HG03045 (cell line): ENCODE data around the gene NSG2.
"Not testable (repeated sequence)": the region's sequence is repeated elsewhere in the genome, so short reads cannot be mapped to it uniquely, and the experiment has no call there.

Experiments used
- ATAC-seq: cut with Tn5 transposase; IDR thresholded peaks from one replicate; pipeline ENCODE4 v1.9.1; 2021; ENCODE audit warnings: mild to moderate bottlenecking, moderate library complexity; ENCODE audit not compliant: unreplicated experiment

Gene NSG2

DNA sequence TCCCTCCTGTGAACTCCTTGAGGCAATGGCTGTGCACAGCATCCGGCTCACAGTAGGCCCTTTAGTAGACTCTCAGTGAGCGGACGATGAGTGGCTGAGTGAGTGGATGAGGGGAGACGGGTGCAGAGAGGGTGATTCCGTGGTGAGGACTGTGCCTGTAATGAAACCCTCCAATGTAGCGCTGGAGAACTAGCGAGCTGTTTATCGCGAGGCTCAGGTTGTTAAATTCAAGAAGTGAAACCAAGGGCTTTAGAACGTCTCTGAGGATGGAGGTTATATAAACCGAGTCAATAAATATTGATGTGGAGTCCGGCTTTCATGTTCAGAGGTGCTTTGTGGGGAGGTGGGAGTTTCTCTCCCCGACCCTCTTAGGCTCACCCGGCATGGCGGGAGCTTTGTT is 53.2 kb downstream of the NSG2 start:
- no peak for ATAC-seq

DNA sequence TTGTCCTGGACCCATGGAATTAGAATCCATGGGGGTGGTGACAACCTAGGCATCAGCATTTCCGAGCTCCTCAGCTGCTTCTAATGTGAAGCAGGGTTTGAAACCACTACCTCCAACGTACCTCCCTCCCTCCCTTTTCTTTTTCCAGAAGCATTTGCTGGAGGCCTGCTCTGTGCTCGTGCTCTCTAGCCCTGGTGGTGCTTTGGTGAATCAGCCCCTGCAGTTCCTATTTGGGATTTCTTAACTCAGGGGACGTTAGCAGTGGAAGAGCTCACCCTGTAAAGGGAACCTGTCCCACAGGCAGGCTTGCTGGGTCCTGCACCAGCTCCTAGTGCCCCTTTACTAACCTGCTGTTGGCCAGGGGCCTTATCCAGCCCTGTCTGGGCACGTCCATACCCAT is 55.0 kb downstream of the NSG2 start:
- ATAC-seq = no peak

DNA sequence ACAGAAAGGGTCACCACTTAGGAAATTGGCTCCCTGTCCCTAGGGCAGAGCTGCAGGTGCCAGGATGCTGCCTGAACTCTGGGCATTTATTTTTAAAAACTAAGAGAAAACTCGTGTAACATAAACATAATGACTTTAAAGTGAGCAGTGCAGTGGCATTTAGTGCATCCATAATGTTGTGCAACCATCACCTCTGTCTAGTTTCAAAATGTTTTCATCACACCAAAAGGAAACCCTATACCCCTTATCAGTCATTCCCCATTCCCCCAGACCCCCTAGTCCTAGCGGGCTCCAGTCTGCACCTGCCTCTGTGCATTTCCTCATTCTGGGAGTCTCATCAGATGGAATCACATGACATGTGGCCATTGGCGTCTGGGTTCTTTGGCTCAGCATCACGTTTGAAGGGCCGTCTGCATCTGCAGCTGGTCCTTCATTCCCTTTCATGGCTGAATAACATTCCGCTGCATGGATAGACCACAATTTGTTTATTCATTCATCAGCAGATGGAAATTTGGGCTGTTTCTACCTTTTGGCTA is 55.8 kb downstream of the NSG2 start:
- no peak for ATAC-seq

DNA sequence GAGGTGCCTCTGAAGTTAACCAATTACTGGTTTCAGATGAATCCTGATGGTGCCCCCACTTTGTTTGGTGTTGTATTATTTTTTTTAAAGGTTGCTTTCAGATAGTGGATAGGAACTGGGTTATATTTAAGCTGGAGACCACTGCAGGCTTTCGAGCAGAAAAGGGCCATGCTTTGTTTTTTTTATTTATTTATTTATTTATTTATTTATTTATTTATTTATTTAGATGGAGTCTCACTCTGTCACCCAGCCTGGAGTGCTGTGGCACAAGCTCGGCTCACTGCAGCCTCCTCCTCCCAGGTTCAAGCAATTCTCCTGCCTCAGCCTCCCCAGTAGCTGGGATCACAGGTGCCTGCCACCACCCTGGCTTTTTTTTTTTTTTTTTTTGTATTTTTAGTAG is 57.1 kb downstream of the NSG2 start:
- not testable (repeated sequence) for ATAC-seq

DNA sequence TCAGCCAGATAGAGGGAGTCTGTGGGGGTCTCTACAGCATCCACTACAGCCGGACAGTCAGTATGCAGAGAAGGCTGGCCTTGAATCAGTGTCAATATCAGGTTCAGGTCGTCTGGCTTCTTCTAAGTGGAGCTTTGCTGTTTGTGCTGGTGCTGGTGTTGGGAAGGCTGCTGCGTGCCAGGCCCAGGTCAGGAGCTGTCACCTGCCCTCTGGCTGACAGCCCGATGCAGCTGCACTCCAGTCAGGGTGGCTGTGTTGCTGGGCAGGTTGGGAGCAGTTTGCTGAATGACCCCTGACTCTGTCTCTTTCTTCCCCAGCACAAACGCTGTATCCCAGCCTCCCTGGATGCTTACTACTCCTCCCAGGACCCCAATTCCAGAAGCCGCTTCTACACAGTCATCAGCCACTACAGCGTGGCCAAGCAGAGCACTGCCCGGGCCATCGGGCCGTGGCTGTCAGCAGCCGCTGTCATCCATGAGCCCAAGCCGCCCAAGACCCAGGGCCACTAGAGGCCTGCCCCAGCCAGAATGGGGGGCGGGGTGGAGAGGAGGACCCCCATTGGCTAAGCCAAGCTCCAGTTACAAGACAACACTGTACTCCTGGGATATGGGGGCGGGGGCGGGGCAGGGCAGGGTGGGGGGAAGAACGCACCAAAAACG is 61.6 kb downstream of the NSG2 start:
- no peak for ATAC-seq

DNA sequence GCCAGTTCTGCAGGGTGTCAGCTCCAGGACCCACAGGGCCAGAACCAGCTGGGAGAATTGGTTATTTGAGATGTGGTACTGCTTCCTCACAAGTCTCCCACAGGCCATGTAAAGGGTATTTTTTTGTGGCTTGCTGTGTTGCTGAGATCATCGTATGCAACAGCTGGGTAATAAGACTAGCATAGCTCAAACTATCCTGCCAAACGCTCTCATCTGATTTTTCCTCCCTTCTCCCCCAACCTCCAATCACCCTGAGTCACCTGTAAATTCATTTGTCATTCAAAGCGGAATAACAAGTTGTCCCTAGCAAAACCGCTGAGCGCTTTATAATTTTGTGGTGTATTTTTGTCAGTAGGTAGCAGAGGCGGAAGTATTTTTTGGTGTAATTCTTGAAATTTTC is 63.2 kb downstream of the NSG2 start:
- ATAC-seq = no peak

DNA sequence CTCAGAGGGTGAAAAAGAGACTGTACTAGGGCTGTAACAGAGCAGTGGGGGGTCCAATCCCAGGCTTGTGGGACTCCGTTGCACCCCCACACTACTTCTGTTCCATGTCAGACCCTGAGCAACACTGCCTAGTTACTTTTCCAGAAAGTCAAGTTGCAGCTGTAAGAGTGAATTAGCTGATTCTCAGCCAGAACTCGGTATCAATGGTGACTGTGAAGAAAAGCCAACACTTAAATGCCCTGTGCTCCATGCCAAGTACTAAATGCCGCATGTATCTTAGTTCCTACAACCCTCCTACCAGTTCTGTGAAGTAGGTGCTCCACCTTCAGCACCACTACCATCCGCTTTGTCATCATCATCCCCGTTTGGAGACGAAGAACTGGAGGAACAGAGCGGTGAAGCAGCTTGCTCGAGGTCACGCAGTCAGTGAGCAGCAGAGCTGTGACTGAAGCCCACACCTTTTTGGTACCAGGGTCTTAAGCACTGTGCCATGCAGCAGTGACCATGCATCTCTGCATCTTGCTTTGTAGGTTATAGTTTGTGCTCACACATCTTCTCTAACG is 64.3 kb downstream of the NSG2 start:
- ATAC-seq = no peak

DNA sequence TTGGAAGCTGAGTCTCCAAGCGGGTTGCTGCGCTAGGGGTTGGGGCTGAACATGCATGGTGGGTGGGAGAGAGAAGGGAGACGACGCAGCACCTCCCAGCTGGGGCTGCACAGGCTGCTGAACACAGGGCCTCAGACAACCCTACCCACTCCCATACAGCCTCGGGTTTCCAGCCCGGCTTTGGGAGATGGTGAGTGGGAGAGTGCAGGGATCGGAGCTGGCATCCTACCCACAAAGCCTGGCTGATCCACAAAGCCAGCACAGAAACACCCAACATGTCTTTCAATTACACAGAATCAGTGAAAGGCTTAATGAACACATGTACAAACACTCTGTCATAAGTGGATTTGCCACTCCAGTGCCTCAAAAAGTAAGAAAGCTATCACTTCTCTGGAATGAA is 64.8 kb downstream of the NSG2 start:
- ATAC-seq = no peak

DNA sequence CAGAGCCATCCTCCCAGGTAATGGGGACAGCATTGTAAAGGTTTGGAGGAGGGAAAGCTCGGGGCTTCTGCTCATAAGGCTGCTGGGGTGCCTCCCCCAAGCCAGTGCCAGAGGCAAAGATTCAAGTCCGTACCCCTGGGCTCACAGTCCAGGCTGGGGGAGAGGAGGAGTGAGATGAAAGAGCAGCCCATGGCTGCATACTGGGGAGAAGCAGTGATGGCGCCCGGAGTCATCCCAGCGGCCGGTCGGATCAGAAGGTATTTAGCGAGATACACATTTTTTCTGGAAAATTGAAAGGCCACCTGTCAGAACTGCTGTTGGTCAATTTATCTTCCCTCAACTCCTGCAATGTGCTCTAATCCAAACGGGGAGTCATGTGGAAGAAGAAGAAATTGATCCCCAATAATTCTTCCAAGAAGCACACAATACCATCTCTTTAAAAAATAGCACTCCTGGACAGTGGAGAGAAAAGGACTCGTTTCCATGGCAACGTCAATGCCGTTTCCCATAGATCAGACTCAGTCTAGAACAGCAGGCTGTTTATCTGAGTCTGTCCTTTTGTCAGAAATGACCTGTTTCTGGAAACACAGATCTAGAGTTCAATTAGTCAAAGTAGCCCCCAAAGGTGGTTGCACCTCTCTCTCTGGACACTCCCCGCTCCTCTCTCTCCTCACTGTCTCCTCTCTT is 65.9 kb downstream of the NSG2 start:
- no peak for ATAC-seq

DNA sequence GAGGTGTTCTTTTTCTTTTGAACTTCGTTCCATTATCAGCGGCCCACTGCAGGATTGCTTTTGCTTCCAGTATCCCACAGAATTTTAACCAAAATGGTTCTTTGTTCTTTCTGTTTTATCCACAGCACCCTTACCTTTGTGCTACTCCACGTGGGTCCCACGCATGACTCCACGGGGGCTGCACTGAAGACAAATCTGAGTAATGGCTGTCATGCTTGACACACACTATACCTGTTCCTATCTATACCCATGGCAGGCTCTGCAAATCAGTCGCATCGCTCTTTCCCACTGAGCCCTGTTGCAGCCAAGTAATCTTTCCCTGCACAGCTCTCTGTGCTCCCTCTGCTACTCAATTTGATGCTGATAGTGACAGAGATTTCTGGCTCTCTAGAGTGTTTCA is 69.7 kb downstream of the NSG2 start:
- no peak for ATAC-seq

DNA sequence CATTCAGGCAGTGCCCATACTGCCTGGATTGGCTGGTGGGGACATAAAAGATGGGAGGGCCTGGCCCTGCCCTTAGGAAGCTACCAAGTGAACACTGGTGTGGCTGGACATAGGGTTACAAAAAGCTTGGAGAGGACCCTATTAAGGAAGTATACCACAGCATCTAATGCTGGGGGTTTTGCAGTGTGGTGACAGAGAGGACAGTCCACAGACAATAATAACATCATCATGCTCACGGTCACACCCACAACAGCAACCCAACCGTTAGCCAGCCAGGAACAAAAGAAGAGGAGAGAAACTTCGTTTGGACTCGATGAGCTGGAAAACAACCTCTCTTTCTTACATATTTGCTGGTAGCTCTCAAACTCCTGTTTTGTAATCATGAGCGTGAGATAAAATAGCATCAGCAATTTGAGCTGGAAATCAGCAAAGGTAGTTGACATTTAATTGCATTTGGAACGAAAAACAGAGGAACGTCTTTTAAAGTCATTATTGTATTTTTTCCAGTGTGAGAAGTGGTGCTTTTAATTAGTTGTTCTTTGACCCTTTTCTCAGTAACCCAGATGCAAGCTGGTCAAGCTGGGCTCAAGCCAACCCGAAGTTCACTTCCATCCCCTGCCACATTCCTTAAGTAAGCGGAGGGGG is 73.4 kb downstream of the NSG2 start:
- no peak for ATAC-seq

DNA sequence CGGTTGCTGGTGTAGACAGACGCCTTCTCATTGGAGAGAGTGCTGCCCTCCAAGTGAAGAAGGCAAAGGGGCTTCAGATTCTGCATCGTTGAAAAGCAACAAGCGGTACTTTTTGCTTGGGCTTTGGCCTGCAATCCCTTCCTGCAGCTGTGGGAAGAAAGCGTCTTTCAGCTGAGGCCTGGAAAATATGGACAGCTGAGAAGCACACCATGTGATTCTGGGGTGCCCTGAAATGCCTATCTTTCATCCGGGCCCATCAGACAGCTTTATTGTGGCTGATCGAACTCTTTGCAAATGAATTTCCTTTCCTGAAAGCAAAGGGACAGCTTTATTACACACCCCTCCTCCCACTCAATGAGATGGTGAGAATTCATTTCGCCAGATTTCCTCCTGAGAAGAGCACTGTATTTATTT is 74.0 kb downstream of the NSG2 start:
- ATAC-seq = no peak

DNA sequence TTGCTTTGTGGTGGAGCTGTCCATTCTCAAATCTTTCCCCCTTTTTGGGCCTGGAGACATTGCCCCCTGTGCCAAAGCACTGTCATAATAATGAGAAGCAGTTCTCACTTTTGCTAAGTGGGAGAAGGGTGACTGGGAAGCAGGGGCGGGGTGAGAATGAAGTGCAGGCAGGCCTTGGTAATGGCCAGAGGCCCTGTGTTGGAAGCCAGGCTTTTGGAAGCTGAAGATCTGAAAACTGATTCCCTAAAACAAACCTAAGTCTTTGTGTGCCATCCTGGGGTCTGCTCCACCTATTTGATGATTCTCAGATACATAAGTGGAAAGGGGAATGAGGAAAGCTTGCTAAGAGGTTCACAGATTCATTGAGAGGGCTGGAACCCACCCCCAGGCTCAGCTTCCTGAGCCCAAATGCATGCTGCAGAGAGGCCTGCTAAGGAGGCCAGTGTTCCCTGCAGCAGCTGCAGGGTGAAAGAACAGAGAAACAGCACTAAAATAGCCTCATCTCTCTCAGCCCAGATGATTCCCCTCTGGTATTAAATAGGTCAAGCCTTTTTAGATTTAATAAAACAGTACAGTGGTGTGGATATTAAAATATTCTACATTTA is 75.0 kb downstream of the NSG2 start:
- ATAC-seq = no peak

DNA sequence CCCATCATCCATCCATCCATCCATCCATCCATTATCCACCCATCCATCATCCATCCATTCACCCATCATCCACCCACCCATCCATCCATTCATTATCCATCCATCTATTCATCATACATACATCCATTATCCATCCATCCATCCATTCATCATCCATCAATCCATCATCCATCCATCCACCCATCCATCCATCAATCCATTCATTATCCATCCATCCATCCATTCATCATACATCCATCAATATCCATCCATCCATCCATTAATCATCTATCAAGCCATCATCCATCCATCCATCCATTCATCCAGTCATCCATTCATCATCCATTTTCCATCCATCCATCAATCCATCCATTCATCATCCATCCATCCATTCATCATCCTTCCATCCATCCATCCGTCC is 89.0 kb downstream of the NSG2 start:
- ATAC-seq = no peak

DNA sequence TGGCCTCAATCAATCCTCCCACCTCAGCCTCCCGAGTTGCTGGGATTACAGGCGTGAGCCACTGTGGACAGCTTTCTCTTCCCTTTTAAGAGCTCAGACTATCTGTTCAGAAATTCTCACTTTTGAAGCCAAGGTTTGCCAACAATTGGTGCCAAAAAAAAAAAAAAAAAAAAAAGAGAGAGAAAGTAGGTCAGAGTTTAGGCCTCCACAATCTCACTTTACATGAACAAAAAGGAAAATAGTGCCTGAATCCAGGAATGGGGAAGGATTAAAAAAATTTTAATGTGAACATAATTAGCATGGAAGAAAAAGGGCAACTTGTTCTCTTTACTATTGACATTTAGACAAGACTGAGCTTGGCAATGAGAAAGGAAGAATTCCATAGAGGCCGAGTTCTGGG is 94.1 kb downstream of the NSG2 start:
- no peak for ATAC-seq

DNA sequence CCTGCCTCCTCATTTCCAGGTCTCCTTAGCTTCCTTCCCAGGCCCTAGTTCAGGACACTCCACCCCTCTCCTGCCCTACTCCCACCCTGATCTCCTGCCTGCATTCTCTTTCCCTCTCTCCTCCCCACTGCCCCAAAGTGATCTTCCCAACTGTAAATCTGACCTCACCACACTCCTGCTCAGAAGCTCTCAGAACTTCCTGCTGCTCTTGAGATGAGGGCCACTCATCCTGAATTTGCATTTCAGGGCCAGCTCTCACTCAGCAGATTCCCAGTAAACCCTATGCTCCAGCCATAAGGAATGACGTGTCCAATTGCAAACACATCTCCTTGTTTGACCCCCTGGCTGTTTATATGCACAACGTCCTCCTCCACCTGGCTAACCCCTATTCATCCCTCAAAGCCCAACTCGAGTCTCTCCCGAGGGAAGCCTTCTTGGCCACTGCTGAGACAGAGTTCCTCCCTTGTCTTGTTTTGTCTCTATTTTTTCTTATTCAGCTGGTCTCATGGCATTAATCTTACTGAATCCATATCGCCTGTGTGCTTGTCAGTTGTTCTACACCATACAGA is 95.0 kb downstream of the NSG2 start:
- ATAC-seq = no peak

DNA sequence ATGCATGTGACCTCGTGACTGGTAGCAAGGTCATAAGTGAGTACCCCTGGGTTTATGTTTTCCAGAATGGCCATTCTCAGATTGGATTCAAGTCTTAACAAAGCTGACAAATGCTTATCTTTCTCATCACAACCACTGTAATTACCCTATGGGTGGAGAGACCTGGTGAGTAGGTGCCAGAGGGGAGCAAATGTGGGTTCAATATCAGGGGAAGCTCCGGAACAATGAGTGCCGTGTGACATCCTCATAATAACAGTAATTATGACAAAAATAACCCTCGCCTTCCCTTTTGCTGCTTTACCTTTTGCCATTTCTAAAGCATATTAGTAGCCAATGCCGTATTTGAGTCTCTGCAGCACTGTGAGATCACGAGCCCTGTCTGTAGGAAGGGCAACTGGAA is 95.9 kb downstream of the NSG2 start:
- ATAC-seq = no peak

DNA sequence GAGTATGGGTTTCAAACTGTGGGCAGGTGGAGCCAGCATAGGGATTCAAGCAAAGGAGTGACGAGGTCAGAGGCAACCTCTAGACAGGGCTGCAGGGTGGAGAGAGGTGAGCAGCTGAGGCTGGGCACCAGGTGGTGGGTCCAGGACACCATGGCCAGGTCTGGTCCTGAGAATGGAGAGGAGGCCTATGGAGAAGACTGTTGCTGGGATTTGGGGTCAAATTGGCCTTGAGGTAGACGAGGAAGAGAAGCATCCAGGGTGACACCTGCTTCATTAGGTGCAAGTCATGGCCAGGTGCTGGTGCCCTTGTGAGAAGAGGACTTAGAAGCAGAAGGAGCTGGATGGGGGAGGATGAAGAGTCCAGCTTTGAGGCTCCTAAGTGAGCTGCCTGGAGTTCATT is 99.6 kb downstream of the NSG2 start:
- no peak for ATAC-seq

DNA sequence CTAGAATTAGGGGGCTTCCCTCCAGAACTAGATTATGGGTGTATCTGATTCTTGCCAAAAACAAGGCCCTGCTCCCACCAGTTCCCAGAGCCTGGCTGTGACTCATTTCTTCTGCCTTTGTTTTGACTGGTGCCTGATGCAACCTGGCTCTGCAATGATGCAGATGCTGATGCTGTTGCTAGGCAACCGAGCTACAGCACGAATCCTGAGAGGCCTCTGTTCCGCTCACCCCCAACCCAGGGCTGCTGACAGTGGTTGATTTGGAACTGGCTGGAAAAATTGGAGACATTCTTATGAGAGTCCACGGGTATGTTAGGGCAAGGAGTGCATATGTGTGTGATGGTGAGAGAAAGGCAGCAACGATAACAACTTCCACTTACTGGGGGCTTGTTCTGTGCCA is 100.3 kb downstream of the NSG2 start:
- ATAC-seq = no peak

DNA sequence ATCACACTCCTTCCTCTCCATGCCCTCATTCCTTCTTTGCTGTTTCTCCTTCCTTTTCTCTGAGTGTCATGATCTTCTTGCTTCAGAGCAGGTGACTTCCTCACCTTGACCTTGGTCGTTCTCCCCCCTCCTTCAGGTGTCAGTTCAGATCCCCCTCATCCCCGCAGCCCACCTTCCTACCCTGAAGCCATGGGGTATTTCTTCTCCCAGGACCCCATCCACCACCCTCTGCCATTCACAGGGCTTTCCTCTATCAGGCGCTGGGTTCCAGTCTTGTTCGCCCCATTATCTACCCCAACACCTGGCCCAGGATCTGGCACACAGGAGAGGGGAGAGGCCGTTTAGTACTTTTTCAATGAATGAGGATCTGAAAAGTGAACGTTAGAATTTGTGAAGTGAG is 101.0 kb downstream of the NSG2 start:
- ATAC-seq = no peak

DNA sequence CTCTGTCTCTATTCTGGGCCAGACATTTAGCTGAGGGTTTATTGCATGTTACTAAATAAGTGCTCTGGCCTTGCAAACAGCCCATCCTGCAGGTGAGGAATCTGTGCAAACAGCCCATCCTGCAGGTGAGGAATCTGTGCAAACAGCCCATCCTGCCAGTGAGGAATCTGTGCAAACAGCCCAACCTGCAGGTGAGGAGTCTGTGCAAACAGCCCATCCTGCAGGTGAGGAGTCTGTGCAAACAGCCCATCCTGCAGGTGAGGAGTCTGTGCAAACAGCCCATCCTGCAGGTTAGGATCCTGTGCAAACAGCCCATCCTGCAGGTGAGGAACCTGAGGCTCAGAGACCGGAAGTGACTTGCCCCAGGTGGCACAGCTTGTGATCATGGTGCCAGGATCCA is 101.5 kb downstream of the NSG2 start:
- not testable (repeated sequence) for ATAC-seq
